ENCODE measurements around the gene GYG2.
"Not testable (repeated sequence)": the region's sequence is repeated elsewhere in the genome, so short reads cannot be mapped to it uniquely, and the experiment has no call there.

GYG2 gene

GRCh38 chrX:2828344-2828958 is at the start of gene GYG2:
TSS of gene GYG2 (plus strand) at chrX:2828930. CDS start at chrX:2830189, 1,259 bp downstream.
- no peak for DNase-seq (ENCODE audit: low read depth in 2 of 2)

- not testable (repeated sequence) for DNase-seq (ENCODE audit: low read depth in 2 of 2)
Observed at GRCh38 chrX:2780472-2781225, 48.1 kb upstream of the GYG2 start.

DNA sequence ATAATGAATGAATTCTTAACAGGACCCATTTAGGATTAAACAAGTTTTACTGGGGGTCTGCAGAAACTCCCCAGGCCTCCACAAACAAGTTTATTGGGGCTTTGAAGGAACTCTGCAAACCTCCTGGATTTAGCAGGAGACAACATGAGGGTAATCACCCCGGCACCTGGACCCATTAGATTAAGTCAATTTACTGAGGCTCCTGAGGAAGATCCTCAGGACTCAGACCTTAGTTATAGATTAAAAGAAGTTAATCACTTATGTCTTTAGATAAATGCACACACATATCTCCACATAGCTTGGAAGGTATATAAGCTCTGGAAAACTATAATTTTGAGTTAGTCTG is 47.5 kb upstream of the GYG2 start:
- DNase-seq (ENCODE audit: low read depth in 2 of 2): no peak

DNA sequence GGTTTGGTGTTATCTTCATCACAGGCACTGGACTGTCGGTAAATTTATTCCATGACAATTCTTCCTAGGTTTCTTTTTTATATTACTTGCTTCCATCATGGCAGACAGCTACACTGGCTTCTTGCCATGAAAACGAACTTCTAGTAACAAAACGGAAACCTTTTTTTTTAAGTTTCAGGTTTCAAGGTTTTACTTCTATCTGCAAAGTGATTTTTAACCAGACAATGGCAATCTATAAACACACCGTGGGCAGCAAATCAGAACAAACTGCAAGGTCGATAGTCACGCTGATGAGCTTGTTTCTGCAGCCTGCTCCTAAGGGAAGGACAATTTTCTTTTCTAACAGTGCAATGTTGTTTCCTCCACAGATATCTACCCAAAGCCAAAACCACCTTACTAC is 47.0 kb upstream of the GYG2 start:
- no peak for DNase-seq (ENCODE audit: low read depth in 2 of 2)

DNA sequence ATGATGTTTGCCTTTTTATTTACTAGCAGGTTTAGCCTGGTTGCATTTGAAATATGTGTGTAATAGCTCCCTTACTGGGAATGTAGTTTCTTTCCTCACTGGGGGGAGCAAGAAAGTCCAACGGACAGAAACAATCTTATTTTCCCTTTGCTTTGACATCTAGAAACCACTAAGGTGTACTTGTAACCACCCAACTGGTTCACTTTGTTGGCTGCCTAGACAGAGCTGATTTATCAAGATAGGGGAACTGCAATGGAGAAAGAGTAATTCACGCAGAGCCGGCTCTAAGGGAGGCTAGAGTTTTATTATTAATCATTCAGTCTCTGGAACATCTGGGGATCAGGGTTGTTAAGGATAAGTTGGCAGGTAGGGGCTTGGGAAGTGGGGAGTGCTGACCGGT is 46.6 kb upstream of the GYG2 start:
- no peak for DNase-seq (ENCODE audit: low read depth in 2 of 2)

GRCh38 chrX:2782778-2783177 is 46.0 kb upstream of the GYG2 start:
- DNase-seq (ENCODE audit: low read depth in 2 of 2): no peak

GRCh38 chrX:2784026-2784425 is 44.7 kb upstream of the GYG2 start:
- DNase-seq (ENCODE audit: low read depth in 2 of 2): no peak

DNA sequence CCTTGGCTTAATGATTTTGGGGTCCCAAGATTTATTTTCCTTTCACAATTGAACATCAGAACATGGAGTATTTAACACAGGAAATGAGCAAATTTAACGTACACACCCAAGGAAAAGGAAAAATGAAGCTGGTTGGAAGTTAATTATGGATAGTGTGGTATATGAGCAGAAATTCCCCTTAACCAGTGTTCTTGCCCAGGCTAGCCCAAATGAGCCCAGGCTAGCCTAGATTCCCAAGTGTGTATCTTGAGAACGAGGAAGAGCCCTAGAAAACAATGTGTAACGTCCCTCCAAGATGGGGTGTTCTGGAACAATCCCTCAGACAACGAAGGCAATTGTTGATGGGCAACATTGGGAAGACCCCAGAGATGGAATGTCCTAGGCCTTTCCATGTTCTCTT is 43.2 kb upstream of the GYG2 start:
- DNase-seq (ENCODE audit: low read depth in 2 of 2): no peak

GRCh38 chrX:2788980-2789379 is 39.8 kb upstream of the GYG2 start:
- no peak for DNase-seq (ENCODE audit: low read depth in 2 of 2)

DNA sequence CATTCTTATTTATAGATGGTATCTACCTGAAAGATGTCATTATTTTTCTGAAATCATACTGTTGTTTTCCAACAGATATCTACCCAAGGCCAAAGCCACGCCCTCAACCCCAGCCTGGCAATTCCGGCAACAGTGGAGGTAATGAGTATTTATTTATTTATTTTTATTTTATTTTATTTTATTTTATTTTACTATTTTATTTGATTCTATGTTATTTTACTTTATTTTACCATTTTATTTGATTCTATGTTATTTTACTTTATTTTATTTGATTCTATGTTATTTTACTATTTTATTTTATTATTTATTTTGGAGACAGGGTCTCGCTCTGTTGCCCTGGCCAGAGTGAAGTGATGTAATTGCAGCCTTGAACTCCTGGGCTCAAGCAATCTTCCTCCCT is 39.2 kb upstream of the GYG2 start:
- DNase-seq (ENCODE audit: low read depth in 2 of 2): no peak

- no peak for DNase-seq (ENCODE audit: low read depth in 2 of 2)
Observed at GRCh38 chrX:2793752-2794151, 35.0 kb upstream of the GYG2 start.

GRCh38 chrX:2794336-2794735 is 34.4 kb upstream of the GYG2 start:
- no peak for DNase-seq (ENCODE audit: low read depth in 2 of 2)

- not testable (repeated sequence) for DNase-seq (ENCODE audit: low read depth in 2 of 2)
Observed at GRCh38 chrX:2796808-2797207, 31.9 kb upstream of the GYG2 start.

DNA sequence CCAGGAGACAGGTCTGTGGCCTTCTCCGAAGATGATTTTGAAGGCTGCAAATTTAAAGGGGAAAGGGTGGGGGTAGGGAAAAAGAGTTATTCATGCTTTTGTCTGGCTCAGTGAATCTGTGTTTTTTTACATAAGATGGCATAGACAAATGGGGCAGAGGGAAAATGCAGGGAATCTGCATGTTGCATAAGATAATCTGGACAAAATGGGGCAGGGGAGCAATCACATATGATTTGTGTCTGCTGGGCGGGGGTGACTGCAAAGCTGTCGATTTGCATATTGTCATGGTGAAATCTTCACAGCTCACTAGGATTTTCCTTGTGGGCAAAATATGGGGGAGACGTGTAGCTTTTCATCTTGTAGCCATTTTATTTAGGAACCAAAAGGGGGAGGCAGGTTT is 29.4 kb upstream of the GYG2 start:
- no peak for DNase-seq (ENCODE audit: low read depth in 2 of 2)

DNA sequence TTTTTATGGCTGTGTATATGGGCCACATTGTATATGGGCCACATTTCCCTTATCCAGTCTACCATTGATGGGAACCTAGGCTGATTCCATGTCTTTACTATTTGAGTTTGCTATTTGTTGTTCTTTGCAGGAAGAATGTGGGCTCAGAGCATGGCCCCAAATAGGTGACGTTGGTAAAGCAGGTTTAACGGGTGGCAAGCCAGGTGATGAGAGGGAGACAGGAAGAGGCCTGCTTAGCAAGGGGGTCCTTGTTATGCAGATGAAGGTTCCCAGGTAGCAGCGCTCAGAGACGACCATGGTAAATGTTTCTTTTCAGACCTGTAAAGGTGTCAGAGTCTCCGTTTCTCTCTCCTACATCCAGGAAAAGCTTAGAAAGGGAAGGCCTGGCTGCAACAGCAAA is 28.8 kb upstream of the GYG2 start:
- DNase-seq (ENCODE audit: low read depth in 2 of 2): not testable (repeated sequence)

GRCh38 chrX:2801223-2801622 is 27.5 kb upstream of the GYG2 start:
- no peak for DNase-seq (ENCODE audit: low read depth in 2 of 2)

- DNase-seq (ENCODE audit: low read depth in 2 of 2): not testable (repeated sequence)
Observed at GRCh38 chrX:2802376-2803090, 26.2 kb upstream of the GYG2 start.

DNA sequence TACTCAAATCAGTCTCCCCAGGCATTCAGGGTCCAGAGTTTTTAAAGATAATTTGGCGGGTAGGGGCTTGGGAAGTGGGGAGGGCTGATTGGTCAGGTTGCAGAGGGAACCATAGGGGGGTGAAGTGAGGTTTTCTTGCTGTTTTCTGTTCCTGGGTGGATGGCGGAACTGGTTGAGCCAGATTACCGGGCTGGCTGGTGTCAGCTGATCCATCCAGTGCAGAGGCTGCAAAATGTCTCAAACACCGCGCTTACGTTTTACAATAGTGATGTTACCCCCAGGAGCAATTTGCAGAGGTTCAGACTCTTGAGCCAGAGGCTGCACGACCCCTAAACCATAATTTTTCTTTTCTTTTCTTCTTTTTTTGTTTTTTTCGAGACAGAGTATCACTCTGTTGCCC is 25.2 kb upstream of the GYG2 start:
- DNase-seq (ENCODE audit: low read depth in 2 of 2): not testable (repeated sequence)

DNA sequence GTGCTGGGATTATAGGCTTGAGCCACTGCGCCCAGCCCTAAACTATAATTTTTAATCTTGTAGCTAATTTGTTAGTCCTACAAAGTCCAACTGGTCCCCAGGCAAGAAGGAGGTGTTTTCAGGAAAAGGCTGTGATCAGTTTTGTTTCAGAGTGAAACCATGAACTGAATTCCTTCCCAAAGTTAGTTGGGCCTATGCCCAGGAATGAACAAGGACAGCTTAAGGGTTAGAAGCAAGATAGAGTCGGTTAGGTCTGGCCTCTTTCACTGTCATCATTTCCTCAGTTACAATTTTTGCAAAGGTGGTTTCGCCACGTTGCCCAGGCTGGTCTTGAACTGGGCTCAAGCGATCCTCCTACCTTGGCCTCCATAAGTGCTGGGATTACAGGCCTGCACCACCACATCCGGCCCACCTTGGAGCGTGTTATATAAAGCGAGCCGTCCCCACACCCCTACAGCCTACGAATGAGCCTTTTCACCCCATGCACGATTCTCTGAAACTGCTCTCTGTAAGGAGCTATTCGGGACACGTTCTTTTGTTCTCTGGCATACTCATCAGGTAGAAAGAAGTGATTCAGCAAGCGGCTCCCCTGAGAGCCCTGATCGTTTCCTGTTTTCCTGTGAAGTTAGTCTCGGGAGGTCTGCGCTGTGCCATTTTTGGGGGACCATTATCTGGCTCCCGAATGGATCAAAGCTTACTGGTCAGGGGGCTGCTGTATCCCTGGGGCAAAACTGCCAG is 24.5 kb upstream of the GYG2 start:
- not testable (repeated sequence) for DNase-seq (ENCODE audit: low read depth in 2 of 2)

DNA sequence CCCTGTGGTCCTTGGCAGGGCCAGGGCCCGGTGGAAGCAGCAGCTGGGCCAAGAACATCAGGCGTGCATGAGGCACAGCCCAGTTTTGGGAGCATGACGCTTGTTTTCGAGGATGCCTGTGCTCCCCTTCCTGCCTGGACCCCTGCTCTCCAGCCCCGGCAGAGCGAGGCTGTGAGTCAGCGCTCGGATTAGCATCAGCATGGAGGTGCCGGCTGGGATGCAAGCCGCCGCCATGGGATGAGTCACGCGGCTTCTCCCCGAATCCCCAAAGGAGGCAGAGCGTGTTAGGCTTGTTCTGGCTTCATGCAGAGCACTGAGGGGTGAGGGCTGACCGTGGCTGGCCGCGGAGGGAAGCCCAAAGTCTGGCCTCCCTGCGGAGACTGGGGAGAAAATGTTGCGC is 23.9 kb upstream of the GYG2 start:
- not testable (repeated sequence) for DNase-seq (ENCODE audit: low read depth in 2 of 2)

GRCh38 chrX:2811271-2811670 is 17.5 kb upstream of the GYG2 start:
- no peak for DNase-seq (ENCODE audit: low read depth in 2 of 2)

DNA sequence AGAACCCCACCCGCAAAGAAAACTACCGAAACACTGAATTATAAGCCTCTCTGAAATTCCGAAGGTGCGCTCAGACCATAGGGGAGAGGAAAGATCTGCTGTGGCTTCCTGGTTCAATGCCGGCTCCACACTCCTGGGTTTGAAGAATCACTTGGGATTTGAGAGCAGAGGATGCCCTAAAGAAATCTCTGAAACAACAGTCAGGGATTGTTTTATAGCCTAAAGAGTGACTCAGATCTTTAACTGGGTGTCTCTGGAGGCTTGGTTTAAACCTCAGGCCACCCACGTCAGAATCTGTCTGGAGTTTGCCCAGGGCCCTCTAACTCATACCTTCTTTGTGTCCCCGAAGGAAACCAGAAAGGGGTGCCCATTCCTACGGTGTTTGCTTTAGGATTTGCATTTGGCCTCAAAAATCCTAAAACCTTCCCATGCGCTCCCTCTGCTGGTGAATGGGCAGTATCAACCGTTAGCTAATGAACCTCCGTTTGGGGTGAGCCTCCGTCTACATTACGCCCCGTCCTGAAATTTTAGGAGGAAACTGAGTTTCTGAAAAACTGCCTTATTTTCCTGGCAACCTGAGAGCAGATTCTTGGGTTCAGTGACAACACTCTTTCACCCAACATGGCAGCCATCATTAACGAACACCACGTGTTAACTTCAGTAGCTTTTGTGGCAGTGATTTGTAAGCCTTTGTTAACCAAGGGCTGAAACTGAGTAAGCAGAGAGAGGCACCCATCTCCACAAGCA is 16.4 kb upstream of the GYG2 start:
- peak in 1 of 2 donors; percentile 7 for DNase-seq (ENCODE audit: low read depth in 2 of 2)

Measured in stimulated activated CD8-positive, alpha-beta memory T cell treated with anti-CD3 and anti-CD28 coated beads, Interleukin-2, amount 100 ng/mL, for 48 hours (primary cell).